ENCODE data around the gene BTBD16.

GRCh38 chr10:122349758-122350369 is 78.8 kb downstream of the BTBD16 start:
- no peak for TF ChIP-seq CTCF (IDR thresholded peaks at IDR 0.05)
- no peak for TF ChIP-seq POLR2A (IDR thresholded peaks at IDR 0.05)

Data from body of pancreas (tissue), 4 donors.